HG02884 (cell line): ENCODE data around the gene EXD2.
"Not testable (repeated sequence)": the region's sequence is repeated elsewhere in the genome, so short reads cannot be mapped to it uniquely, and the experiment has no call there.

ENCODE experiments used
- ATAC-seq: cut with Tn5 transposase; IDR thresholded peaks from one replicate; pipeline ENCODE4 v1.9.1; 2021; ENCODE audit warnings: mild to moderate bottlenecking, moderate library complexity; ENCODE audit not compliant: unreplicated experiment

EXD2 gene

DNA sequence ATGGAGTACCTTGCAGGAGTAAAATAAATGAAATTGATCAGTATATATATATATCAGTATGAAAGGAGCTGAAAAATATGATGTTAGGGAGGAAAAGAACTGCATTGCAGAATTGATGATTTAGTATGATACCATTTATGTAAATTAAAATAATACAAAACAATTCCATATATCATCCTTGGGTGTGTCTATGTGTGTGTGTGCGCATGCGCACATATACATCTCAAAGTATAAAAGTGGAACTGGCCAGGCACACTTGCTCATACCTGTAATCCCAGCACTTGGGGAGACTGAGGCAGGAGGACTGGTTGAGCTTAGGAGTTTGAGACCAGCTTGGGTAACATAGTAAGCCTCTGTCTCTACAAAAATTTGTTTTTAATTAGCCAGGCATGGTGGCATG, 84.0 kb downstream of the EXD2 start:
- ATAC-seq, result no peak

DNA sequence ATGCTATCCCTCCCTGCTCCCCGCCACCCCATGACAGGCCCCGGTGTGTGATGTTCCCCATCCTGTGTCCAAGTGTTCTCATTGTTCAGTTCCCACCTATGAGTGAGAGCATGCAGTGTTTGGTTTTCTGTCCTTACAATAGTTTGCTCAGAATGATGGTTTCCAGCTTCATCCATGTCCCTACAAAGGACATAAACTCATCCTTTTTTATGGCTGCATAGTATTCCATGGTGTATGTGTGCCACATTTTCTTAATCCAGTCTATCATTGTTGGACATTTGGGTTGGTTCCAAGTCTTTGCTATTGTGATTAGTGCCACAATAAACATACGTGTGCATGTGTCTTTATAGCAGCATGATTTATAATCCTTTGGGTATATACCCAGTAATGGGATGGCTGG, 86.1 kb downstream of the EXD2 start:
- ATAC-seq, result not testable (repeated sequence)

DNA sequence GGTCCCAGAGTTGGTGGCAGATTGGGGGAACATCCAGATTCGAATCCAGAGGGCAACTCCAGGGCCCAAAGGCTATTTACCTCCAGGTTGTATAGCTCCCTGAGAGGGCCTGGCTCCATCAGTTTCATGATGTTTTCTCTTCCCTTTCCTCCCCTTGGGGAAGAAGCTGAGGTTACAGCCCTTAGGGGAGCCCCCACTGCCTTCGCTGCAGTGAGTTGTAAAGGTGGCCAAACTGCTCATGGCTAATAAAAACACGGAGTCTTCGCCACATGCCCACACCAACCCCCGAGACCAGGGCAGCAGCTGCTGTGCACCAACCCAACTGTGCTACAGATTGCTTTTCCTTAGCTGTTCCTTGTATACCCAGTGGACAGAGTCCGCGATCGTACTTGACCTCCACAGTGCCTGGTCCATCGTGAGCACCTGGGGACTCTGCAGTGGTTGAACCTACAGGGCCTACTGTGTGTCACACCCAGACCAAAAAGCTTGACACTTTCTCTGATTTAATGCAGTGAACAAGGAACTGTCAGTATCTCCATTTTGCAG, 89.5 kb downstream of the EXD2 start:
- no peak for ATAC-seq

DNA sequence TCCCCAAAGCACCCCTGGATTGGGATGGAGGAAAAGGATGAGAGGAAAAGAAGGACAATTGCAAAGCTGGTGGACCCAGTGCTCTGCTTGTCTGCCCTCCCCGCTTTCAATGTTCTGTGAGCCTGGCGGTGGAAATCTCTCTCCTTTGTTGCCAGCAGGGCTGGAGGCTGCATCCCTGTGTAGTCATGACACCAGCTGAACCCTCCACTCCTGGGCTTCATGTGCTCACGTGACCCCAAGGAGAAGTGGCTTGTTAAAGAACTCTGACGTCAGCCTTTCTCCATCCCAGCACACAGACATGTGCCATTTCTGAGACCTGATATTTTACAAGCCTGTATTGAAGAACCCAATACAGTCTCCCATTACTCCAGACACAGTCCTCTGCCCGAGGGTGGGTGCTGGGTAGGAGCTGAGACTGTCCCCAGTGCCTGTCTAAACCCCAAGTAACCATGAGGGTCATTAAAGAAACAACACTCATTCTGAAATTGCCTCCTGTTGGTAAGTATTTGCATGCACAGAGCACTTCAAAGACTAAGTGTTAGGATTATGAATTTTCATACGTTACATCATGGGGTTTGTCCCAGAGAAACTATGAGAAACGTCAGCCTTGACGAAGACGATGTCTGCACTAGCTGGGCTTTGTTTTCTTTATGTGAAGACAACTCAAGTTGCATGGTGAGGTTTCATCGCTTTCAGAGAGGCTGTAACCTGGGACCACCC, 90.3 kb downstream of the EXD2 start:
- ATAC-seq, result no peak

DNA sequence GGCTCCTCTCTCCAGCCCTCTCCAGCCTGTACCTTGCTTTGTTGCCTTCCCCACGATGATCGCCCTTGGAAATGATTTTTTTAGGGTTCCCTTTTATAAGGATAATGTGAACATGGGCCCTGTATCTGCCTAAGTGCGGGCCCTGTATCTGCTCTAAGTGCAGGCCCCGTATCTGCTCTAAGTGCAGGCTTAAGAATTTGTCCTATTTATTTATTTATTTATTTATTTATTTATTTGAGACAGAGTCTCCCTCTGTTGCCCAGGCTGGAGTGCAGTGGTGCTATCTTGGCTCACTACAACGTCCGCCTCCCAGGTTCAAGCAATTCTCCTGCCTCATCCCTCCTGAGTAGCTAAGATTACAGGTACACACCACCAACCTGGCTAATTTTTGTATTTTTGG, 91.2 kb downstream of the EXD2 start:
- no peak for ATAC-seq

DNA sequence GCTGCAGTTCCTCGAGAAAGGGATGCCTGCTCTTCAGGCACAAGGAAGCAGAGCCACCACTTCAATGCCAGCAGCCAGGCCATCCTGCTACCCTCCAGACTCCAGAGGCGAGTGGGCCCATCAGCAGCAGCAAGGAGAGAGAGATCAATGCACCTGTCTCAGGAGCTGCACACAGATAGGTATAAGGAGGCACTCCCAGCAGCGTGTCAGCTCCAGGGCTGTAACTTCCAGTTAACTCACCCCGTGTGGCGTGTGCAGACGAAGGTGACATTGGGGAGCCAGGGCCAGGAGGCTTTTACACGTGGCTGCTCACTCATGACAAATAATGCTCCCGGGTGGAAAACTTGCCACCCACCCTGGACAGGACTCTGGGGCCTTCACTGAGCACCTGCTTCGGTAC, 92.9 kb downstream of the EXD2 start:
- no peak for ATAC-seq

DNA sequence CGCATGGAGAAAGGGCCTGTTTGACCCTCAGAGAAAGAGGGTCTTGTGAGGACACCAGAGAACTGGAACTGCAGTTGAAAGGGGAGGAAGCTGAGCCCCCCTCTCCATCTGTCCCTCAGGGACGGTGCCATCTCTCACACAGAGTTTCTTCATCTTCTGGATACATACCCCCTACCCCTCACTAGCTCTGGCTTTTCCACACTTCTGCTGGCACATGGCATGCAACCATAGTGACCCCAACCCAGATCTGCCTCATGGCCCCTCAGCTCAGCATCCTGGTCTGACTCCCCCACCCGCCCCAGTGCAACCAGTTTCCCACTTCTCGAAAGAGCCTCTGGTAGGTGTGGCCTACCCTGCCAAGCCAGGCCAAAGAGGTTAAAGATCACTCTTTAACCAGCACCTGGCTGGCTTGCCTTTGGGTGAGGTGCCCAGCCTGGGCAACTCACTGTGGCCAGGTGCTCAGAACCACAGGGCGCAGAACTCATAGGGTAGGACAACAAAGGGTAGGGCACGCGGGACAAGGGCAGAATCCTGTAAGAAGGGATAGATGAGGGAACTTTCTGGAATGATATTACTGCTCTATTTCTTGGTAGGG, 94.5 kb downstream of the EXD2 start:
- ATAC-seq, result no peak

DNA sequence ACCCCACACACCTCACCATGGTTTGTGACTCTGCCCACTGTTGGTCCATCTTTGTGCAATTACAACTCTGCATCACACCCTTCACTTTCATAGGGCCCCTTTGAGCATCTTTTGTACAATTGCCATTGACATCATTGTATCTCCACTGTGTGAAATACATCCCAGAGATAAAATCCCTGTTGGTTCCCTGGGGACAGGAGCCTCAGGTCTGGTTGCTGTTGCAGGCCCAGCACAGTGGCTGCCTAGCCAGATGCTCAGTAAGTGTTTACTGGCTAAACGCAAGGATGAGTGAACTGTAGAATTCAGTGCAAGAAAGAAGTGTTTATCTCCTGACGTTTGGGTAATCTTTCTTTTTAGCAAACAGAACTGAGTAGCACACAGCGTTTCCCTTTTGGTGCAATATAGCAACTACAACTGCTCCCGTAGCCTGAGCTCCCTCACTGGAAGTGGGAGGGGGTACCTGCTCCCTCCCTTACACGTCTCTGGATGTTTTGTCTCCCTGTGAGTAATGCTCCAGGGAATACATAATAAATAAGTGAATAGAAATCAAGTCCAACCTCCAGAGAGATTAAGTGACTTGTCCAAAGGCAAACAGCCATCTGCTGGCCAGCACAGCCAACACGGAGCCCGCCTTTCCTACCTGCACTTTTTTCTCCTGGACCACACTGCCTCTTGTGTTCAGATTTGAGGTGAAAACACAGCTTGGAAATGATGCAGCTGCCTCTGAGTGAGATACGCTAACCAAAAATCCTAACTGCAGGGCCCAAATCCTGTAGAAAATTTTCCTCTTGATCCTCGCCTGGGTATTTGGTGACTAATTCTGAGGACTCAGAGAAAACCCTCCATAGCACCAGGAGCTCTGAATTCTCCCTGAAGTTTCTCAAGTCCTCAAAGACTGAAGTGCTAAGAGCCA, 96.1 kb downstream of the EXD2 start:
- ATAC-seq, result no peak

DNA sequence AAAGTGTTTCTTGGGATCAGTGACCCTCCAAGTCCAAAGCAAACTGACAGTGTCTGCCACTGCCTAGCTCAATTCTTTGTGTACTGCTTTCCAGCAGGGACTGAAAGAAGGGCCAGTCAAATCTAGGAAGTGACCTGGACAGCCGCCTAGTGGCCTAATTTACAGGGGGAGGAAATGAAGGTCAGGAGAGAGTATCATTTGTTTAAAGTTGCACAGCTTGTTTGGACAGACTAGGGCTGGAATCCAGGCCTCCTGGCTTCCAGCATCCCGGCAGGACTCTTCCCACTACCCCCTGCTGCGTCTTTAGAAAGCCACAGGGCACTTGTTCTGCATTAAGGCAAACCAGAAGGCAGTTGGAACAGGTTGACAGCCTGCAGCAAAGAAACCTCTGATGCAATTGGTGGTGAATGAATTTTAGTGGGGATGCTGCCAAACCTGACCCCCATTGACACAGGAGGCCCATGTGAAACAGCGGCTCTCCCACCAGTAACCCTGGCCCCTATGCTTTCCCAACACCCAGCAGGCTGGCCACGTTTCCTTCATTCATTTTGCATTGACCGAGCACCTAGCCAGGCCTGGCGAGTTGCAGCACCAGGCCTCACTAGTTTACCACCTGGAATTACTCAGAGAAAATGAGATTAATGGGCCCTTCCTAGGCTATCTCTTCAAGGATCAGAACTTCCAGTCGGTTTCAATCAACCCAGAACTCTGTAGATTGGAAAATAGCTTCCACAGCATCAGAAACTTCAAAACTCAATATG, 96.9 kb downstream of the EXD2 start:
- ATAC-seq, result no peak

DNA sequence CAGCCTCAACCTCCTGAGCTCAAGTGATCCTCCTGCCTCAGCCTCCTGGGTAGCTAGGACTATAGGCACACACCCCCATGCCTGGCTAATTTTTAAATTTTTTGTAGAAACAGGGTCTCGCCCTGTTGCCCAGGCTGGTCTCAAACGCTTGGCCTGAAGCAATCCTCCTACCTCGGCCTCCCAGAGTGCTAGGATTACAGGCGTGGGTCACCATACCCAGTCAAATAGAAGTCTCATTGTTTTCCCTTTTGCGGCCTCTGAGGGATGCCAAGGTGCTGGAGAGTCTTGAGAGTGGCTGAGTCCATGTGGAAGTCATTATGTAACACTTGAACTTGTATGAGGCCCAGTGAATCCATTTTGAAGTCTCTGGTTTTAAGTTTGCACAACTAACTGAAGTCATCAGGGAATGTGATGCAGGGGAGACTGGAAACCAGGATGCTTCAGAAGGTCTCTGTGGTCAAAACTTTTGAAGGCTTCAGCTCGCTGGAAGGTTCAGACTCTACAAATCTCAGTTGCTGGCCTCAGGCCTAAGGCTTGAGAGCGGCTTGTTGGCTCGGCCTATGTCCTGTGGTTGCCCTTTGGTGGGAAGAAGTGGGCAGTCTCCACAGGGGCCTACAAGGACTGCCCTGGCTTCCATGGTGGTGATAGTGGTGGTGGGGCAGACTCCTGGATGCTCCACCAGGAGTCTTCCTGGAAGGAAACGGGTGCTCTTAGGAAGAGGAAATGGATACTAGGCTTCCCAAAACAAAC, 97.8 kb downstream of the EXD2 start:
- ATAC-seq, result no peak

DNA sequence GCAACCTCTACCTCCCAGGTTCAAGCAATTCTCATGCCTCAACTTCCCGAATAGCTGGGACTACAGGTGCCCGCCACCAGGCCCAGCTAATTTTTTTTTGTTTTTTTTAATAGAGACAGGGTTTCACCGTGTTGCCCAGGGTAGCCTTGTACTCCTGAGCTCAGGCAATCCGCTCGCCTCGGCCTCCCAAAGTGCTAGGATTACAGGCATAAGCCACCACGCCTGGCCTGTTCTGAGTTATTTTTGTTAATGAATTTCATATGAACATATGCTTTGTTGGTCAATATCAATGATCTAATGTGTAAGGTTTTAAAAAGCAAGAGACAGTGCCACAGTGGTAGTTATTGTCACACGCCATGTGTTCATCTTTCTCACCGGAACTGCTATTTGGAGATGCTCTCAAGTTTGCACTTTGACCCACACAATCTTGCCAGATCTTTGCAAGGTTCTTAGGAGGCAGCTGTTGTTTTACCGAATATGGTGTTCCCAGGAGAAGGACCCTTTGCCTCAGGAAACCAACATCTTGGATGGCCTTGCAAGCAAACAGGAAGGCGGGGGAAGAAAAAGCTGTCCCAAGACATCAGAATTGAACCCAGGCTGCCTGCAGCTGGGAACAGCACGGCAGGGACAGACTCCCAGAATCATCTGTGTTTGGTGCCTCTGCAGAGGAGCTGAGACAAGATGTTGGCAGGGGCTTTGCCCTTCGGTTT, 98.7 kb downstream of the EXD2 start:
- ATAC-seq, result no peak

DNA sequence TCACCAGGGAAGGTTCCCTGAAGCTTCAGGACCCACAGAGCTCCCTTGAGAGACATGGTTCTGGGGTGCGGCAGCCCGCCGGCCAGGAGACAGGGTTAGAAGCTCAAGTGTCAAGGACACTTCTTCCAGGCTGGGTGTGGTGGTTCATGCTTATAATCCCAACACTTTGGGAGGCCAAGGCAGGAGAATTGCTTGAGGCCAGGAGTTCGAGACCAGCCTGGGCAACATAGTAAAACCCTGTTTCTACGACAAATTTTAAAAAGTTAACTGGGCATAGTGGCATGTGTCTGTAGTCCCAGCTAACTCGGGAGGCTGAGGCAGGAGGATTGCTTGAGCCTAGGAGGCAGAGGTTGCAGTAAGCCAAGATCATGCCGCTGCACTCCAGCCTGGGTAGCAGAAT, 99.6 kb downstream of the EXD2 start:
- not testable (repeated sequence) for ATAC-seq

DNA sequence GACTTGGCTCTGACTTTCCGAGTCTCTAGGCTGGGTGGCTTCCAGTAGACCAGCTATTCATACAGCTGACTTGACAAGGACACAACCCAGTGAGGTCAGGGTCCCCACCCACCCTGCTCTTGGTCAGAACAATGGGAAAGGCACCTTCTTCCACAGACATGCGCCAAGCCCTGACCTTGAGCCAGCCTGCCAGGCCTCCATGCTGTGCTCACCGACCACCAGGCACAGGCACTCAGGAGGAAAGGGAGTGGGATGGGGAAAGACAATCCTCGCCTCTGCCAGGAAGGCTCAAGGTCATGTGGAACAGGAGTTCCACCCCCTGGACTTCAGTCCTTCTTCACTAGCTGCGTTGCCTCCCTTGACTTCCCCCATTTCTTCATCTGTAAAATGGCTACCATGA, 100.1 kb downstream of the EXD2 start:
- no peak for ATAC-seq

DNA sequence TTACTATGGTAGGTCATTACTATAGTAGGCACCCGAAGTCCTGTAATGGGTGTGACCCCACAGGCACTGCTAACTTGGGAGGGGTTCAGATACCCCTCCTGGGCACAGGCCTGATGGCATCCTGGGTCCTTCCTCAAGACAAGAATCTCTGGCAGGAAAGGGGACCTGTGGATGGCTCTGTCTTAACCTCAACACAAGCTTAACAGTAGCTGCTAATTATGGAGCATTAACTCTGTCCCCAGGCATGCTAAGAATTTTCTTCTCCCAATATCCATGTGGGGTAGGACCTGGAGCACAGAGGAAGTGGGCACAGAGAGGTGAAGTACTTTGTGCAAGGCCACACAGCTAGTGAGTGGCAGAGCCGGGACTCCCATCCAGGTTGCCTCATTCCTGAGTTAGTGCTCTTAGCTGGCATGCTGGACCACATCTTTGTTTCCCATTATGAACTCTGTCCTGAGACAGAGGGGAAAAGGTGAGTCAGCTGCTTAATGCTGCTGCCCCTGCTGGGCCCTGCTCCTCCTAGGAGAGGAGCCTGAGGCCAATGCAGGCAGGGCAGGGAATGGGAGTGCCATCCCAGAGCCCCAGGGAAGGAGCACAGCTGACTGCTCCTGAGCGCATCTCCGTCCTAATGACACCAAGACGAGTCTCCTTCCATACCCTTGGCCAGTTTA, 100.7 kb downstream of the EXD2 start:
- ATAC-seq, result no peak
